GM12891 (cell line): ENCODE data around the gene FKBP4.

Experiments used
- PAX5 ChIP-seq: IDR thresholded peaks from 2 replicates; pipeline ENCODE4 v1.6.1; 2011; ENCODE audit warnings: low read length, moderate library complexity, mild to moderate bottlenecking; ENCODE audit not compliant: insufficient read depth, severe bottlenecking
- POLR2A ChIP-seq: IDR thresholded peaks from 2 replicates; pipeline ENCODE4 v1.6.1; 2011; ENCODE audit warnings: low read depth, low read length, control low read depth
- POLR2AphosphoS5 ChIP-seq: IDR thresholded peaks from 2 replicates; pipeline ENCODE4 v1.6.1; 2011; ENCODE audit warnings: low read depth, low read length, control low read depth
- POU2F2 ChIP-seq: IDR thresholded peaks from 2 replicates; pipeline ENCODE4 v1.6.1; 2011; ENCODE audit warnings: low read depth, mild to moderate bottlenecking, control low read depth, low read length, moderate library complexity
- TAF1 ChIP-seq: IDR thresholded peaks from 2 replicates; pipeline ENCODE4 v1.6.1; 2011; ENCODE audit warnings: low read depth, low read length, control low read depth

DNA sequence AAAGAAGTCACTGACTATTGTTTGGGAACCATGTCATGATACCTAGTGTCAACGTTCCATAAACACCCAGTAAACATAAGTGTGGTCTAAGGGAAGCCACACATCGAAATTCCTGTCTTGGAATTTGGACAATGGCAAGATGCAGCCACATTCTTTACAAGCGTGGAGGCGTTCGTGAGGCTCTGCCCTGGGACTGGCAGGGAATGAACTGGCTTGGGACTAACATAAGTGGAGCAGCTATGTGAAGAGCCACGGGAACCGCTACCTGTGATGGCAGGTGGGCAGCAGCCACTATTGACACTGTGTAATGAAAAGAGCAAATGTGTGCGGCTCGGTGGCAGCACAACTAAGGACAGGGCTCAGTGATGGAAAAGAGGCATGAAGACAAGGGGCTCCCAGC is 50.0 kb downstream of the FKBP4 start:
- TF ChIP-seq POLR2A (no peak), POLR2AphosphoS5 (no peak), POU2F2 (no peak), TAF1 (no peak), PAX5 (no peak)
